Heart left ventricle (tissue), 13 donors: ENCODE data around the gene ZNF473.
"Not testable (repeated sequence)": the region's sequence is repeated elsewhere in the genome, so short reads cannot be mapped to it uniquely, and the experiment has no call there.

Experiments used
- CTCF ChIP-seq, 12 donors: fragments of 200-600 bp; sonication (generic) in 4 of 12; IDR thresholded peaks; one replicate each; pipeline versions ENCODE4 v1.5.0 to v1.8.0; 2018 to 2022; ENCODE audit warnings: antibody characterized with exemption in 12 of 12, mild to moderate bottlenecking in 5 of 12
- POLR2A ChIP-seq, 2 donors: fragments of 450-650 bp; IDR thresholded peaks; one replicate each; pipeline ENCODE4 v1.6.1; 2017; ENCODE audit warnings: antibody characterized with exemption in 2 of 2, mild to moderate bottlenecking in 2 of 2, moderate library complexity in 2 of 2
- donor health status: ischemic (EF 13 %, LVEDD 7.1; RV severe dilation, severe dysfunction).
- donor health status: DM: no; HTN: yes; CAD: no.
- donor health status: DM: no; HTN: no; CAD: no.
- donor health status: ischemic (EF 25% LVEDD 6.9; RV normal size, moderate dysfunction).
- donor health status: ischemic (EF 25% LVEDD 5.7; RV mildly dilated, moderate dysfunction).
- donor health status: ischemic (EF 35%, LVEDD 5.7; RV mildly dilated, moderate dysfunction).
- donor health status: nonischemic (EF 11% LVEDD 7.7; RV severe dilation, severe dysfunction).
- donor health status: DM: yes; HTN: yes; CAD: no.
- donor health status: PGD.
- donor health status: ischemic (EF 29% LVEDD 5.4; RV normal size, mild dysfunction).
- donor health status: nonischemic (EF 23%, LVEDD 6.1; RV moderate dilation, normal function).

GRCh38 chr19:50097884-50098283, 72.1 kb downstream of the ZNF473 start:
- not testable (repeated sequence) for TF ChIP-seq CTCF, POLR2A (IDR thresholded peaks at IDR 0.05)
